ENCODE data around the gene ENHO. TPM values are rescaled to one million over a fixed set of nuclear protein-coding genes. Genes with fewer than 3 reads are reported as not detected.

The ENHO gene
- total RNA-seq, 4 donors from 2014 or later, result 1.5 to 1.9 TPM; not detected in 2

- TF ChIP-seq CTCF (IDR thresholded peaks at IDR 0.05; ENCODE audit: low read depth), result no peak
Measured at GRCh38 chr9:34503406-34503805, 19.4 kb downstream of the ENHO start.

- TF ChIP-seq CTCF (IDR thresholded peaks at IDR 0.05; ENCODE audit: low read depth), result no peak
Measured at GRCh38 chr9:34502891-34503290, 19.9 kb downstream of the ENHO start.

- no peak for TF ChIP-seq CTCF (IDR thresholded peaks at IDR 0.05; ENCODE audit: low read depth)
Measured at GRCh38 chr9:34502471-34502870, 20.3 kb downstream of the ENHO start.

GRCh38 chr9:34501889-34502425 is 20.8 kb downstream of the ENHO start:
- no peak for TF ChIP-seq CTCF (IDR thresholded peaks at IDR 0.05; ENCODE audit: low read depth)

- TF ChIP-seq CTCF (IDR thresholded peaks at IDR 0.05; ENCODE audit: low read depth), result no peak
Measured at GRCh38 chr9:34501372-34501771, 21.4 kb downstream of the ENHO start.

GRCh38 chr9:34500623-34501267 is 22.0 kb downstream of the ENHO start:
- no peak for TF ChIP-seq CTCF (IDR thresholded peaks at IDR 0.05; ENCODE audit: low read depth)

GRCh38 chr9:34499076-34499475 is 23.7 kb downstream of the ENHO start:
- TF ChIP-seq CTCF (IDR thresholded peaks at IDR 0.05; ENCODE audit: low read depth), result no peak
